HuH-7 (cell line): ENCODE results near the gene HIC1.

ENCODE experiments used
- DNase-seq: peaks from one replicate; pipeline ENCODE4 v3.0.0; 2011; ENCODE audit warnings: low spot score

Gene HIC1

GRCh38 chr17:2106308-2106955 is 51.5 kb downstream of the HIC1 start:
- no peak for DNase-seq

- no peak for DNase-seq
Observed at GRCh38 chr17:2107050-2107449, 52.1 kb downstream of the HIC1 start.

GRCh38 chr17:2107506-2107905 is 52.6 kb downstream of the HIC1 start:
- no peak for DNase-seq

- no peak for DNase-seq
Observed at GRCh38 chr17:2108170-2108569, 53.3 kb downstream of the HIC1 start.

GRCh38 chr17:2110436-2110835 is 55.5 kb downstream of the HIC1 start:
- DNase-seq = no peak

- no peak for DNase-seq
Observed at GRCh38 chr17:2111691-2112090, 56.8 kb downstream of the HIC1 start.
